ENCODE measurements around the gene SLC25A17. TPM values are rescaled to one million over a fixed set of nuclear protein-coding genes. Genes with fewer than 3 reads are reported as not detected.

The SLC25A17 gene
- total RNA-seq, 1 donor from 2014 or later = 27.3 TPM

DNA sequence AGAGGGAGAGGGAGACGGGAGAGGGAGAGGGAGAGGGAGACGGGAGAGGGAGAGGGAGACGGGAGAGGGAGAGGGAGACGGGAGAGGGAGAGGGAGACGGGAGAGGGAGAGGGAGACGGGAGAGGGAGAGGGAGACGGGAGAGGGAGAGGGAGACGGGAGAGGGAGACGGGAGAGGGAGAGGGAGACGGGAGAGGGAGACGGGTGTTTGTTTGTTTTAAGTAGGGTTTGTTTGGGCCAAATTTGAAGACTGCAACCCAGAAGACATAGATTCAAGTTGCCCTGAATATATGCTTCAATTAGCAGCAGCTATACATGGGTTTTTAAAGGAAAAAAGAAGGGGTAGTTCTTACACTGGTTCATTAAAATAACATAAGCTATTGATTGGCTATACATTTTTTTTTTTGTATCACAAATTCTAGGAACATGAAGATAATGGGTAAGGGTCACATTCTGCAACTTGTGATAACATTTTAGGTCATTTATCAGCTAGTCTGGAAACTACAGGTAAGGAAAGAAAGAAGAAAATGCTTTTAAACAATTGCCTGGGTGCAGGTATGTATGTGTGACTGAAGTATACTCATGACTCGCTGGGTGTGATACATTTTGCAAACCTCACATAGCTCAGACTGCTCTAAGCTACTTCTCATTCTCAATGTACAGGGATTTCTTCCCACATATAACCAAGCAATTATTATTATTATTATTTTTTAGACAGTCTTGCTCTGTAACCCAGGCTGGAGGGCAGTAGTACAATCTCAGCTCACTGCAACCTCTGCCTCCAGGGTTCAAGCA is 72.5 kb downstream of the SLC25A17 start:
- Mint-ChIP-seq H3K4me1 (ENCODE audit: low read depth) (peaks cover 1% of the 10 kb centered on the region), H3K27me3 (ENCODE audit: low read depth) (peaks cover 6% of the 10 kb centered on the region), H3K36me3 (ENCODE audit: low read depth) (peaks cover 3% of the 10 kb centered on the region), H3K4me3 (ENCODE audit: low read depth) (no peak overlapping the region), H3K27ac (no peak overlapping the region), H3K9me3 (peaks cover 10% of the 10 kb centered on the region)
- intact Hi-C loops (cut with micrococcal nuclease) = no loop called here
- no peak for DNase-seq (ENCODE audit: low spot score)

DNA sequence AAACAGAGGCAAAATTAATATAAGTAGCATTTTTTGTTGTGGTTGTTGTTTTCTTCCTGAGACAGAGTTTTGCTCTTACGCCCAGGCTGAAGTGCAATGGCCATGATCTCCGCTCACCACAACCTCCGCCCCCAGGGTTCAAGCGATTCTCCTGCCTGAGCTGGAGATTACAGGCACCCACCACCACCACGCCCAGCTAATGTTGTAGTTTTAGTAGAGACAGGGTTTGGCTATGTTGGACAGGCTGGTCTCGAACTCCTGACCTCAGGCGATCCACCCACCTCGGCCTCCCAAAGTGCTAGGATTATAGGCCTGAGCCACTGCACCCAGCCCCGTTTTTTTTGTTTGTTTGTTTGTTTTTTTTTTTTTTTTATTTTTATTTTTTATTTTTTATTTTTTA is 75.4 kb downstream of the SLC25A17 start:
- Mint-ChIP-seq H3K27ac (no peak overlapping the region), H3K4me3 (ENCODE audit: low read depth) (no peak overlapping the region), H3K4me1 (ENCODE audit: low read depth) (peaks cover 7% of the 10 kb centered on the region), H3K27me3 (ENCODE audit: low read depth) (no peaks in the 10 kb centered on the region), H3K36me3 (ENCODE audit: low read depth) (no peaks in the 10 kb centered on the region), H3K9me3 (peaks cover 6% of the 10 kb centered on the region)
- intact Hi-C loops (cut with micrococcal nuclease) = no loop called here
- DNase-seq (ENCODE audit: low spot score) = no peak

GRCh38 chr22:40741116-40741515 is 78.0 kb downstream of the SLC25A17 start:
- Mint-ChIP-seq H3K9me3 (no peaks in the 10 kb centered on the region), H3K4me3 (ENCODE audit: low read depth) (no peak overlapping the region), H3K36me3 (ENCODE audit: low read depth) (no peaks in the 10 kb centered on the region), H3K27me3 (ENCODE audit: low read depth) (no peaks in the 10 kb centered on the region), H3K27ac (no peak overlapping the region), H3K4me1 (ENCODE audit: low read depth) (peaks cover 7% of the 10 kb centered on the region)
- intact Hi-C loops (cut with micrococcal nuclease) = no loop called here
- no peak for DNase-seq (ENCODE audit: low spot score)

DNA sequence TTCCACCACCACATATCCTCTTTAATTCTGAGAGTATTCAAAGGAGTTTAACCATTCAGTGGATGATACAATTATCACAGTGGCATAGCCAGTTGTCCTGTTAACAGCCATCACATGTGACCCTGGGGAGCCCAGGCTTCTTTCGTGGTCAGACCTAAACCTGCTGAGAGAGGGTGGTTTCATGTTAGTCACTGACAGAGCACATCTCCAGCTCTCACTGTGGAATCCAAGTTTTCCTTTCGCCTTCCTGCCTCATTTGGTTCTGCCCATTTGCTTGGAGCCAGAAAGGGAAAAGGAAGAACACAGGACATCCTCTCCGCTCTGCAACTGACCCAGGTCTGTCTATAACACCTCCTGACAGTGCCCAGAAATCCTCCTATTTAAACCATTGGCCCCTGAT is 79.4 kb downstream of the SLC25A17 start:
- Mint-ChIP-seq H3K27ac (no peak overlapping the region), H3K36me3 (ENCODE audit: low read depth) (no peaks in the 10 kb centered on the region), H3K4me1 (ENCODE audit: low read depth) (peaks cover 7% of the 10 kb centered on the region), H3K4me3 (ENCODE audit: low read depth) (no peak overlapping the region), H3K9me3 (no peaks in the 10 kb centered on the region), H3K27me3 (ENCODE audit: low read depth) (no peaks in the 10 kb centered on the region)
- intact Hi-C loops (cut with micrococcal nuclease) = no loop called here
- no peak for DNase-seq (ENCODE audit: low spot score)

GRCh38 chr22:40733919-40734318 is 85.2 kb downstream of the SLC25A17 start:
- no peak for DNase-seq (ENCODE audit: low spot score)
- Mint-ChIP-seq H3K27me3 (ENCODE audit: low read depth) (peaks cover 3% of the 10 kb centered on the region), H3K9me3 (peaks cover 4% of the 10 kb centered on the region), H3K27ac (no peak overlapping the region), H3K4me3 (ENCODE audit: low read depth) (no peak overlapping the region), H3K4me1 (ENCODE audit: low read depth) (peaks cover 22% of the 10 kb centered on the region), H3K36me3 (ENCODE audit: low read depth) (peaks cover under 1% of the 10 kb centered on the region)
- intact Hi-C loops (cut with micrococcal nuclease) = no loop called here

- no peak for DNase-seq (ENCODE audit: low spot score)
- Mint-ChIP-seq H3K27ac (no peak overlapping the region), H3K27me3 (ENCODE audit: low read depth) (peaks cover 3% of the 10 kb centered on the region), H3K36me3 (ENCODE audit: low read depth) (peaks cover 4% of the 10 kb centered on the region), H3K4me1 (ENCODE audit: low read depth) (peaks cover 30% of the 10 kb centered on the region), H3K4me3 (ENCODE audit: low read depth) (no peak overlapping the region), H3K9me3 (peaks cover 4% of the 10 kb centered on the region)
- intact Hi-C loops (cut with micrococcal nuclease) = no loop called here
These were observed 86.2 kb downstream of the SLC25A17 start for GRCh38 chr22:40732999-40733292.

GRCh38 chr22:40729284-40729683 is 89.9 kb downstream of the SLC25A17 start:
- Mint-ChIP-seq H3K4me3 (ENCODE audit: low read depth) (no peak overlapping the region), H3K9me3 (peaks cover 4% of the 10 kb centered on the region), H3K27ac (no peak overlapping the region), H3K27me3 (ENCODE audit: low read depth) (peaks cover 3% of the 10 kb centered on the region), H3K4me1 (ENCODE audit: low read depth) (peaks cover 42% of the 10 kb centered on the region), H3K36me3 (ENCODE audit: low read depth) (peaks cover 4% of the 10 kb centered on the region)
- DNase-seq (ENCODE audit: low spot score) = no peak
- intact Hi-C loops (cut with micrococcal nuclease) = loop anchor here (5.0 kb wide), 1 partner anchor 38 kb away; no protein-coding TSS in a partner anchor

GRCh38 chr22:40728731-40729189 is 90.4 kb downstream of the SLC25A17 start:
- H3K4me3 Mint-ChIP-seq (ENCODE audit: low read depth) = peak overlapping the region; percentile 51
- H3K36me3 Mint-ChIP-seq (ENCODE audit: low read depth) = peaks cover 4% of the 10 kb centered on the region
- peaks cover 42% of the 10 kb centered on the region for H3K4me1 Mint-ChIP-seq (ENCODE audit: low read depth)
- DNase-seq (ENCODE audit: low spot score) = peak; percentile 49
- peak overlapping the region; percentile 58 for H3K27ac Mint-ChIP-seq
- intact Hi-C loops (cut with micrococcal nuclease) = loop anchor here (5.0 kb wide), 1 partner anchor 39 kb away; no protein-coding TSS in a partner anchor
- H3K27me3 Mint-ChIP-seq (ENCODE audit: low read depth) = peaks cover under 1% of the 10 kb centered on the region
- peaks cover 4% of the 10 kb centered on the region for H3K9me3 Mint-ChIP-seq

GRCh38 chr22:40727964-40728615 is 91.1 kb downstream of the SLC25A17 start:
- peaks cover 4% of the 10 kb centered on the region for H3K36me3 Mint-ChIP-seq (ENCODE audit: low read depth)
- H3K27me3 Mint-ChIP-seq (ENCODE audit: low read depth) = no peaks in the 10 kb centered on the region
- no peak overlapping the region for H3K4me3 Mint-ChIP-seq (ENCODE audit: low read depth)
- H3K27ac Mint-ChIP-seq = peak overlapping the region; percentile 58
- no peak for DNase-seq (ENCODE audit: low spot score)
- intact Hi-C loops (cut with micrococcal nuclease) = loop anchor here (2.0 to 5.0 kb wide), 2 partner anchors 17 to 39 kb away; no protein-coding TSS in a partner anchor
- peaks cover 4% of the 10 kb centered on the region for H3K9me3 Mint-ChIP-seq
- H3K4me1 Mint-ChIP-seq (ENCODE audit: low read depth) = peaks cover 42% of the 10 kb centered on the region

DNA sequence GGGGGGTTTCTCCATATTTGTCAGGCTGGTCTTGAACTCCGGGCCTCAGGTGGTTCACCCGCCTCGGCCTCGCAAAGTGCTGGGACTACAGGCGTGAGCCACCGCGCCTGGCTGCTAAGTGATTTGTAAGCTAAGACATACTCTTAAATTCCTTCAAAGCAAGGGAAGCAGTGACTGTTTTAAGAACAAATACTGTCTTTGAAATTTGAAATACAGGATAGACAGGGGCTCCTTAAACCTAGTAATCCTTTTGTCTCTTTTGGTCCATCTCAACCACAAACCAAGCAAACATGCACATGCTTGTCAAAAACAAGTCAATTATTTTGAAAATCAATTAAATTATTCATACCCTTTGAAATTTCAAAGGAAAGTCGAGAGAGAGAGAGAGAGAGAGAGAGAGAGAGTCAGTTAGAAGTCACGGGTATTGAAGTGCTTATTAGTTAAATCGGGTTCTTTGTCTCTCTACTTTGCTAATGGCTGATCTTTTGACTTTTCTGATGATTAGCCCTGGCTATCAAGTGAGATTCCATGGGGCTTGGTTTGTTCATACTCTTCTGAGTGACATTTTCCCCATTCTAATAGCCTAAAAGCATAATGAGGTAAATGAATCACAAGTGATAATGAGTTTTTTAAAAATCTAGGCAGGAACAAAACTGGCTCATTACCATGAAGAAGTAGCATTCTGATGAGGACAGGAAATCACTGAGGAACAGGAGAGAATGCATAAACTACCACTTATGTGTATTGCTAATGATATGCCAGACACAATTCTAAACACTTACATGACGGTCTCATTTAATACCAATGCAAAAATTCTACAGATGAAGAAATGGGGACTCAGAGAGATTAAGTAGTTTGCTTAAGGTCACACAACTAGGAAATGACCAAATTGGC is 91.8 kb downstream of the SLC25A17 start:
- intact Hi-C loops (cut with micrococcal nuclease) = loop anchor here (2.0 to 5.0 kb wide), 2 partner anchors 17 to 40 kb away; no protein-coding TSS in a partner anchor
- Mint-ChIP-seq H3K27ac (peak overlapping the region; percentile 66), H3K4me3 (ENCODE audit: low read depth) (peak overlapping the region; percentile 23), H3K9me3 (peaks cover 4% of the 10 kb centered on the region), H3K4me1 (ENCODE audit: low read depth) (peaks cover 34% of the 10 kb centered on the region), H3K27me3 (ENCODE audit: low read depth) (no peaks in the 10 kb centered on the region), H3K36me3 (ENCODE audit: low read depth) (peaks cover 4% of the 10 kb centered on the region)
- no peak for DNase-seq (ENCODE audit: low spot score)

GRCh38 chr22:40726514-40726913 is 92.6 kb downstream of the SLC25A17 start:
- no peak for DNase-seq (ENCODE audit: low spot score)
- Mint-ChIP-seq H3K27me3 (ENCODE audit: low read depth) (no peaks in the 10 kb centered on the region), H3K27ac (peak overlapping the region; percentile 82), H3K4me1 (ENCODE audit: low read depth) (peaks cover 29% of the 10 kb centered on the region), H3K36me3 (ENCODE audit: low read depth) (peaks cover 4% of the 10 kb centered on the region), H3K9me3 (peaks cover 4% of the 10 kb centered on the region), H3K4me3 (ENCODE audit: low read depth) (no peak overlapping the region)
- intact Hi-C loops (cut with micrococcal nuclease) = loop anchor here (2.0 to 5.0 kb wide), 2 partner anchors 16 to 41 kb away; no protein-coding TSS in a partner anchor

DNA sequence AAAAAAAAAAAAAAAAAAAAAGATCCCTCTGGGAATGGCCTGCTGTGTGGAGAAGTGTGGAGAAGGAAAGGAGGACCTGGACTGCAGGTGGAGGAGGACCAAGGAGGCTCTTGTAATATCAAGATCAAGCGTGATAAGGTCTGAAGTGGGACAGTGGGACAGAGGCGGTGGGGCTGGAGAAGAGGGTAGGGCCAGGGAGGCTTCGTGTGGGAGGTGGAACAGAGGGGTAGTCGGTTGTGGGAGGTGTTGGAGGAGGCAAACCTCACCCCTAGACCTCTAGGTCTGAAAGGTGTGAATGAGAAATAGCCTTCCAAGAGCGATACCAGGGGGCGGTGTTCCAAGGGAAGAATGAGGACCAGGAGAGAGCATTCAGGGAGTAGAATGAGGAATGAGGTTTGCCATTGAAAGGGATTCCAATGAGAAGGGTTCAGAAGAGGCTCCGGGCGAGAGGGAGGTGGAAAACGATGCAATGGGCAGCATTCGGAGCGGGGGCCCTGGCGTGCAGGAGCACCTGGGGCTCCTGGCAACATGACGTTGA is 95.7 kb downstream of the SLC25A17 start:
- no peak overlapping the region for H3K4me3 Mint-ChIP-seq (ENCODE audit: low read depth)
- no peak overlapping the region for H3K27ac Mint-ChIP-seq
- no peaks in the 10 kb centered on the region for H3K36me3 Mint-ChIP-seq (ENCODE audit: low read depth)
- peaks cover 10% of the 10 kb centered on the region for H3K27me3 Mint-ChIP-seq (ENCODE audit: low read depth)
- H3K9me3 Mint-ChIP-seq = no peaks in the 10 kb centered on the region
- no peak for DNase-seq (ENCODE audit: low spot score)
- peaks cover 22% of the 10 kb centered on the region for H3K4me1 Mint-ChIP-seq (ENCODE audit: low read depth)
- intact Hi-C loops (cut with micrococcal nuclease) = no loop called here
